ENCODE results near the gene TECTA. TPM values are rescaled to one million over a fixed set of nuclear protein-coding genes. Genes with fewer than 3 reads are reported as not detected.

TECTA gene
- total RNA-seq, 1 experiment from 2014 or later, result 0.15 TPM

DNA sequence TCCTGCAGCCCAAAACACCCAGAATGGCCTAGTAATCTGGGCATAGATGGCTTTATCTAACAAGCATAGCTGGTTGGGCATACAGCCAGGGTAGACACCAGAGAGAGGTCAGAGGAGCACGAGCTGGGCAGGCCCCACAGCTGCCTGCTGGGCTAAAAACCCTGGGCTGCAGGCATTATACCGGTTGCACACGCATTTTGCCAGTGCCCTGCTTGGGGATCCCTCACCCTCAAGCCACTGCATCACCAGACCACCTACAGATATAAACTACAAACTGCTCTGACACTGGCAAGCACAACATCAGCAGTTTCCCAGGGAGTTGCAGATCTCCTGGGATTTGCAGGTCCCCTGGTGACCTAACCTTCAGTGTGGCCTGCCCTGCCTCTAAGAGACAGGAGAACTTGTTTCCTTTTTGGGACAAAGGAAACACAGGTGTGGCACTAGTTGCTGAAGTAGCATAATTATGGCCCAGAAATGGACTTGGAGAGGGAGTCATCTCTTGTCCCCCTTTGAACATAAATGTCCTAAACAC lies 112.4 kb downstream of the TECTA start:
- intact Hi-C loops (cut with micrococcal nuclease; ENCODE audit: unreplicated experiment), result no loop called here
- ATAC-seq (no peak), DNase-seq (ENCODE audit: low read depth, low spot score) (no peak)
- Histone ChIP-seq H3K4me3 (ENCODE audit: low read depth in 2 of 2, low read length in 2 of 2) (no peak overlapping the region), H3K27me3 (ENCODE audit: control insufficient read depth, insufficient read depth, low read length) (peaks cover 8% of the 10 kb centered on the region; the same call in 1 of the 2 replicates), H3K9me3 (ENCODE audit: control insufficient read depth, insufficient read depth, low read depth, low read length) (no peaks in the 10 kb centered on the region), H3K27ac (ENCODE audit: low read length) (no peak overlapping the region), H3K36me3 (ENCODE audit: control insufficient read depth, insufficient read depth, low read length) (no peaks in the 10 kb centered on the region), H3K4me1 (ENCODE audit: control insufficient read depth, insufficient read depth, low read length) (no peaks in the 10 kb centered on the region)
- ChIA-PET CTCF (no interaction called here), POLR2A (no interaction called here)
- in situ Hi-C loops (cut with HindIII; ENCODE audit: low pct_unique_long_range_greater_than_20kb, low sequenced_read_pairs), result no loop called here
- BruUV-seq (replicated peaks), result no TSS peak
- TF ChIP-seq SIN3A (IDR thresholded peaks at IDR 0.05; ENCODE audit: borderline replicate concordance, insufficient read depth, low read depth, low read length) (no peak), POLR2AphosphoS5 (IDR thresholded peaks at IDR 0.05; ENCODE audit: low read depth, low read length) (no peak), TCF7L2 (IDR thresholded peaks at IDR 0.05; ENCODE audit: low read depth, low read length) (no peak)
- TF ChIP-seq, protein P1, sequence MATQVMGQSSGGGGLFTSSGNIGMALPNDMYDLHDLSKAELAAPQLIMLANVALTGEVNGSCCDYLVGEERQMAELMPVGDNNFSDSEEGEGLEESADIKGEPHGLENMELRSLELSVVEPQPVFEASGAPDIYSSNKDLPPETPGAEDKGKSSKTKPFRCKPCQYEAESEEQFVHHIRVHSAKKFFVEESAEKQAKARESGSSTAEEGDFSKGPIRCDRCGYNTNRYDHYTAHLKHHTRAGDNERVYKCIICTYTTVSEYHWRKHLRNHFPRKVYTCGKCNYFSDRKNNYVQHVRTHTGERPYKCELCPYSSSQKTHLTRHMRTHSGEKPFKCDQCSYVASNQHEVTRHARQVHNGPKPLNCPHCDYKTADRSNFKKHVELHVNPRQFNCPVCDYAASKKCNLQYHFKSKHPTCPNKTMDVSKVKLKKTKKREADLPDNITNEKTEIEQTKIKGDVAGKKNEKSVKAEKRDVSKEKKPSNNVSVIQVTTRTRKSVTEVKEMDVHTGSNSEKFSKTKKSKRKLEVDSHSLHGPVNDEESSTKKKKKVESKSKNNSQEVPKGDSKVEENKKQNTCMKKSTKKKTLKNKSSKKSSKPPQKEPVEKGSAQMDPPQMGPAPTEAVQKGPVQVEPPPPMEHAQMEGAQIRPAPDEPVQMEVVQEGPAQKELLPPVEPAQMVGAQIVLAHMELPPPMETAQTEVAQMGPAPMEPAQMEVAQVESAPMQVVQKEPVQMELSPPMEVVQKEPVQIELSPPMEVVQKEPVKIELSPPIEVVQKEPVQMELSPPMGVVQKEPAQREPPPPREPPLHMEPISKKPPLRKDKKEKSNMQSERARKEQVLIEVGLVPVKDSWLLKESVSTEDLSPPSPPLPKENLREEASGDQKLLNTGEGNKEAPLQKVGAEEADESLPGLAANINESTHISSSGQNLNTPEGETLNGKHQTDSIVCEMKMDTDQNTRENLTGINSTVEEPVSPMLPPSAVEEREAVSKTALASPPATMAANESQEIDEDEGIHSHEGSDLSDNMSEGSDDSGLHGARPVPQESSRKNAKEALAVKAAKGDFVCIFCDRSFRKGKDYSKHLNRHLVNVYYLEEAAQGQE (IDR thresholded peaks at IDR 0.05; ENCODE audit: insufficient read depth in 1 of 2, low read depth in 2 of 2, low read length in 1 of 2), result no peak
- TF ChIP-seq, protein P2, sequence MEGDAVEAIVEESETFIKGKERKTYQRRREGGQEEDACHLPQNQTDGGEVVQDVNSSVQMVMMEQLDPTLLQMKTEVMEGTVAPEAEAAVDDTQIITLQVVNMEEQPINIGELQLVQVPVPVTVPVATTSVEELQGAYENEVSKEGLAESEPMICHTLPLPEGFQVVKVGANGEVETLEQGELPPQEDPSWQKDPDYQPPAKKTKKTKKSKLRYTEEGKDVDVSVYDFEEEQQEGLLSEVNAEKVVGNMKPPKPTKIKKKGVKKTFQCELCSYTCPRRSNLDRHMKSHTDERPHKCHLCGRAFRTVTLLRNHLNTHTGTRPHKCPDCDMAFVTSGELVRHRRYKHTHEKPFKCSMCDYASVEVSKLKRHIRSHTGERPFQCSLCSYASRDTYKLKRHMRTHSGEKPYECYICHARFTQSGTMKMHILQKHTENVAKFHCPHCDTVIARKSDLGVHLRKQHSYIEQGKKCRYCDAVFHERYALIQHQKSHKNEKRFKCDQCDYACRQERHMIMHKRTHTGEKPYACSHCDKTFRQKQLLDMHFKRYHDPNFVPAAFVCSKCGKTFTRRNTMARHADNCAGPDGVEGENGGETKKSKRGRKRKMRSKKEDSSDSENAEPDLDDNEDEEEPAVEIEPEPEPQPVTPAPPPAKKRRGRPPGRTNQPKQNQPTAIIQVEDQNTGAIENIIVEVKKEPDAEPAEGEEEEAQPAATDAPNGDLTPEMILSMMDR (IDR thresholded peaks at IDR 0.05), result no peak

DNA sequence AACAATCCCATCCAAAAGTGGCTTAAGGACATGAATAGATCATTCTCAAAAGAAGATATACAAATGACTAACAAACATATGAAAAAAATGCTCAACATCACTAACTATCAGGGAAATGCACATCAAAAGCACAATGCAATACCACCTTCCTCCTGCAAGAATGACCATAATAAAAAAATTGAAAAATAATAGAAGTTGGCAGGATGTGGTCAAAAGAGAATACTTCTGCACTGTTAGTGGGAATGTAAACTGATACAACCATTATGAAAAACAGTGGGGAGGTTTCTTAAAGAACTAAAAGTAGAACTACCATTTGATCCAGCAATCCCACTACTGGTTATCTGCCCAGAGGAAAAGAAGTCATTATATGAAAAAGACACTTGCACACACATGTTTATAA lies 113.8 kb downstream of the TECTA start:
- Histone ChIP-seq H3K9me3 (ENCODE audit: control insufficient read depth, insufficient read depth, low read depth, low read length) (no peaks in the 10 kb centered on the region), H3K4me3 (ENCODE audit: low read depth in 2 of 2, low read length in 2 of 2) (no peak overlapping the region), H3K27me3 (ENCODE audit: control insufficient read depth, insufficient read depth, low read length) (peaks cover 7% of the 10 kb centered on the region), H3K4me1 (ENCODE audit: control insufficient read depth, insufficient read depth, low read length) (no peaks in the 10 kb centered on the region), H3K36me3 (ENCODE audit: control insufficient read depth, insufficient read depth, low read length) (no peaks in the 10 kb centered on the region), H3K27ac (ENCODE audit: low read length) (no peak overlapping the region)
- DNase-seq (ENCODE audit: low read depth, low spot score) (no peak), ATAC-seq (no peak)
- in situ Hi-C loops (cut with HindIII; ENCODE audit: low pct_unique_long_range_greater_than_20kb, low sequenced_read_pairs) (no loop called here), intact Hi-C loops (cut with micrococcal nuclease; ENCODE audit: unreplicated experiment) (no loop called here)
- no TSS peak for BruUV-seq (replicated peaks)
- CTCF ChIA-PET, result no interaction called here
- TF ChIP-seq, protein P2 (IDR thresholded peaks at IDR 0.05), result no peak
- TF ChIP-seq SIN3A (IDR thresholded peaks at IDR 0.05; ENCODE audit: borderline replicate concordance, insufficient read depth, low read depth, low read length) (no peak), POLR2AphosphoS5 (IDR thresholded peaks at IDR 0.05; ENCODE audit: low read depth, low read length) (no peak), TCF7L2 (IDR thresholded peaks at IDR 0.05; ENCODE audit: low read depth, low read length) (no peak)
- TF ChIP-seq, protein P1 (IDR thresholded peaks at IDR 0.05; ENCODE audit: insufficient read depth in 1 of 2, low read depth in 2 of 2, low read length in 1 of 2), result no peak
- POLR2A ChIA-PET, result no interaction called here
